HG03139 (cell line): ENCODE results near the gene ARHGEF39.
"Not testable (repeated sequence)": the region's sequence is repeated elsewhere in the genome, so short reads cannot be mapped to it uniquely, and the experiment has no call there.

Experiments
- ATAC-seq: cut with Tn5 transposase; IDR thresholded peaks from one replicate; pipeline ENCODE4 v1.9.1; 2021; ENCODE audit not compliant: unreplicated experiment

ARHGEF39 gene

GRCh38 chr9:35653611-35654010 lies 11.4 kb downstream of the ARHGEF39 start:
- no peak for ATAC-seq

GRCh38 chr9:35652829-35653209 lies 12.2 kb downstream of the ARHGEF39 start:
- ATAC-seq, result no peak

GRCh38 chr9:35651956-35652828 lies 12.8 kb downstream of the ARHGEF39 start:
- ATAC-seq, result no peak

GRCh38 chr9:35650341-35651158 lies 14.4 kb downstream of the ARHGEF39 start, which contains the start of gene SIT1:
SIT1 (minus strand) TSS chr9:35650931; CDS start chr9:35650853, 78 bp downstream.
- ATAC-seq, result no peak

GRCh38 chr9:35649431-35650340 lies 15.3 kb downstream of the ARHGEF39 start:
- no peak for ATAC-seq

- ATAC-seq, result peak; percentile 79
Observed at GRCh38 chr9:35646533-35647265, 18.3 kb downstream of the ARHGEF39 start.

- ATAC-seq, result no peak
Observed at GRCh38 chr9:35646153-35646532, 18.9 kb downstream of the ARHGEF39 start.

- not testable (repeated sequence) for ATAC-seq
Observed at GRCh38 chr9:35645736-35646135, 19.3 kb downstream of the ARHGEF39 start.

- ATAC-seq, result no peak
Observed at GRCh38 chr9:35643046-35643445, 21.9 kb downstream of the ARHGEF39 start.

- not testable (repeated sequence) for ATAC-seq
Observed at GRCh38 chr9:35641478-35641877, 23.5 kb downstream of the ARHGEF39 start.

GRCh38 chr9:35640431-35640830 lies 24.6 kb downstream of the ARHGEF39 start:
- not testable (repeated sequence) for ATAC-seq

- ATAC-seq, result no peak
Observed at GRCh38 chr9:35639631-35640030, 25.4 kb downstream of the ARHGEF39 start.

- not testable (repeated sequence) for ATAC-seq
Observed at GRCh38 chr9:35639225-35639624, 25.8 kb downstream of the ARHGEF39 start.

GRCh38 chr9:35638751-35639150 lies 26.2 kb downstream of the ARHGEF39 start:
- not testable (repeated sequence) for ATAC-seq

GRCh38 chr9:35637427-35637955 lies 27.5 kb downstream of the ARHGEF39 start:
- ATAC-seq, result not testable (repeated sequence)

GRCh38 chr9:35636877-35637246 lies 28.1 kb downstream of the ARHGEF39 start:
- ATAC-seq, result not testable (repeated sequence)

GRCh38 chr9:35636135-35636876 lies 28.7 kb downstream of the ARHGEF39 start:
- ATAC-seq, result no peak

GRCh38 chr9:35635730-35636129 lies 29.3 kb downstream of the ARHGEF39 start:
- ATAC-seq, result no peak

- ATAC-seq, result no peak
Observed at GRCh38 chr9:35629597-35629996, 35.4 kb downstream of the ARHGEF39 start.
